Measurements from ENCODE around the gene METTL8.
"Not testable (repeated sequence)": the region's sequence is repeated elsewhere in the genome, so short reads cannot be mapped to it uniquely, and the experiment has no call there.

METTL8 gene

GRCh38 chr2:171422710-171423495 lies 10.9 kb downstream of the METTL8 start:
- not testable (repeated sequence) for DNase-seq

DNA sequence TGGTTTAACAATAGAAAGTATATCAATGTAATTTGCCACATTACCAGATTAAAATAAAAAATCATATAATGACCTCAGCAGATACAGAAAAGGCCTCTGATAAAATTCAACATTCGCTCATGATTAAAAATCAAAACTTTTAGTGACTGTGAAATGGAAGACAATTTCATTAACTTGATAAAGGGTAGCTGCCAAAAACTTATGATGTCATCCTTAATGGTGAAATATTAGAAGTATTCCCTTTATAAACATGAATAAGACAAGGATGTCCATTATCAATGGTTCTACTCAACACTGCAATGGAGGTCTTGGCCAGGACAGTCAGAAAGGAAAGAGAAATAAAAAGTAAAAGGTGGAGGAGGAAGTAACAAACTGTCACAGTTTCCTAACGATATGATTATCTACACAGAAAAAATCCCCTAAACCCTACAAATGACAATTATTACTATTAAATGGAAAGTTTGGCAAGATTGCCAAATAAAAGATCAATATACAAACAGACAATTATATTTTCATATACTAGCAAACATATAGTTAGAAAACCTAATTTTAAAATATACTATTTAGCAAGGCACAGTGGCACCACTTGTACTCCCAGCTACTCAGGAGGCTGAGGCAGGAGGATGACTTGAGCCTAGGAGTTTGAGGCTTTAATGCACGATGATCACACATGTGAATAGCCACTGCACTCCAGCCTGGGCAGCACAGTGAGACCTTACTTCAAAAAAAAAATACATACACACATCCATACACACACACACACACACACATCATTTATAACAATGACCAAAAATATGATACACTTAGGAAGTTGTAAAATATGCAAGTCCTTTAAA lies 12.8 kb downstream of the METTL8 start:
- no peak for DNase-seq

DNA sequence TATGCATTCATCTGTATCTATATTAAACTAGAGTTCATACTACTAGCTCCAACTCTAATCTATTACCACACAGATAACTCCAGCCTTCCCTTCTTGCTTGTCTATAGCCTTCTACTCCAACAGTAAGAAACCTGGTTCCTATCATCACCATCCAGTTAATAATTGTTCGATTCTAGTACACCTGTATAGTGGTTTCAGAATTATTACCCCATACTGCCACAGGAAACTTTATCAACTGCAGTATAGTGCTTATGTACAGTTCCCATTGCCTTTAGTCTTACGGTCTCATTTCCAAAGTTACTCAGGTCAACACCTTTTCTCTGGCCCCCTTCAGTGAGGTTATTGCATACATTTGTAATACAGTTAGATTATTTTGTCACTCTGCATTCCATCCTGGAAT lies 14.5 kb downstream of the METTL8 start:
- DNase-seq, result no peak

DNA sequence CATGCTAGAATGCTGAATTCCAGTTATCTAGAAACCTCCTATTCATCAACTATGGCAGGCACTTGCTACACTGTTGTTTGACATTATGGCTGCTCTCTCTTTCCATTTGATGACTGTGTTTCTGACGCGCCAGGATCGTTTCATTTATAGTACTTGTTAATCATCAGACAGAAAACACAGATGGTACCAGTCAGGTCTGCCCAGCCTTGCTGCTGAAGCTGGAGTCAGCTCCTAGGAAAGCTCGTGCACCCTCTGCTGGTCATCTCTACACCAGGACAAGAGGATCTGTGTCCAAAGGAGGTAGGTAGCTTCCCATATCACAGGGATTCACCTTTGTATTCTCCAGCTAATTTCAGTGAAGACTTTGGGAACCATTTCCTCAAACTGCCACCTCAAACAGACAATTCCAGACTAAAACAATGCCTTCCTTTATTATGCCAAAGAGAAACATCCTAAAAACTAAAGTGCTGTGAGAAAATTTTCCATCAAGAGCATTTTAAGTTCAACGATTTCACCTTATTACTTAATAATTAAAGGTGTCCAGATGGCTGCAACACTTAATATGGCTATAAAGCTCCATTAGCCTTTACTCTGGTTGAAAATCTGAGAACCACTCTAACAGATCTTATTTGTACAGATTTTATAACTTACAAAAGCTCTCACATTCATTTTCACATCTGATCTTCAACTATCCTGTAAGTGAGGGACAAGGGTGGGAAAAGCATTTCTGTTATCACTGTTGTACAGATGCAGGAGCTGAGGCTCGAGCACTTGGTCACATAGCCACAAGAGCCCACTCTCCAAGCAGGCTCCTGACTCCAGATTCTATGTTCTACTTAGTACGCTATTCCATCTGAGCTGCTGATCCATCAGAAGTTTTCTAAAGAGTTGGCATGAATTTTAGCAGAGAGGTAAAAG lies 17.5 kb downstream of the METTL8 start:
- peak; percentile 95 to 96 for DNase-seq

- DNase-seq, result not testable (repeated sequence)
Observed at GRCh38 chr2:171414645-171415044, 19.1 kb downstream of the METTL8 start.

DNA sequence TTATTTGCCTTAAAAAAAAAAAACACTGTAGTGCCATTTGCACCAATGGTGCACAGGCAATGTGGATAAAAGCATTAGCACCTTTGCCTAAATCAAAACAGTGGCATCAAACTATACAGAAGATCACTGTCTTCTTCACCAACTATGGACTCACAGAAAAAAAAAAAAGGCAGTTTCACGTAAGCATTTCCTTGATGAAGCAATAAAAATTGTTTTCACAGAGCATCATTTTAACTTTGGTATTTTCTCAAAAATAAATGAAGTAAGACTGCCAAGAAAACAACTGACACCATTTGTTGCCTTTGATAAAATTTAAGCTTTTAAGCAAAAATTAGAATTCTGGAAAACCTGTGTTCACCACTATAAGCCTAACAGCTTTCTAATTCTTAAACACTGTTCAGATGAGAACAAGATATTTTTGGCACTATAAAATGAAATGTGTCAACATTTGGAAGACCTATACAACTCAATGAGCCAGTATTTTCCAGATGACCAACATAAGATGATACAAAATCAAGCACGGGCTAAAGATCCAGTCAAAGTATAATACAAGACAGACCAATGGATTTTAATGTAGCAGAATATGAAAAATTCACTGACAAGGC lies 21.1 kb downstream of the METTL8 start:
- peak; percentile 8 to 22 for DNase-seq

GRCh38 chr2:171411791-171412483 lies 21.9 kb downstream of the METTL8 start:
- no peak for DNase-seq

GRCh38 chr2:171411214-171411613 lies 22.6 kb downstream of the METTL8 start:
- DNase-seq, result no peak

GRCh38 chr2:171410624-171411023 lies 23.2 kb downstream of the METTL8 start:
- DNase-seq, result no peak

DNA sequence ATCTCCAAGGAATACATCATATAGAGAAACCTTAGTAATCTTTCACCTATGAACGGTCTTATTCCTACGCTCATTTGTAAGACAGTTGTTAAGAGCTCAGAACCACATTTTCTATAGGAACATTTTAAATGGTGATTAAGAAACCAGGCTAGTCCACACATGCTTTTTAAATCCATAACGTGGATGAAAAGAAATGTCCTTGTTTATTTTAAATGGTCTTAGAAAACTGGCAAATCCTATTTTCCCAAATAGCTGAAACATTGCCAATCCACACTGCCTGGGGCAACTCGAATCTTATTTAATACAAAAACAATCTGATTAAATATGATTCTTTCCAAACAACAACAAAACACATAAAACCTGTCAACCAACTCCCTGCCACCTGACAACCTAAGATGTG lies 23.7 kb downstream of the METTL8 start:
- no peak for DNase-seq

DNA sequence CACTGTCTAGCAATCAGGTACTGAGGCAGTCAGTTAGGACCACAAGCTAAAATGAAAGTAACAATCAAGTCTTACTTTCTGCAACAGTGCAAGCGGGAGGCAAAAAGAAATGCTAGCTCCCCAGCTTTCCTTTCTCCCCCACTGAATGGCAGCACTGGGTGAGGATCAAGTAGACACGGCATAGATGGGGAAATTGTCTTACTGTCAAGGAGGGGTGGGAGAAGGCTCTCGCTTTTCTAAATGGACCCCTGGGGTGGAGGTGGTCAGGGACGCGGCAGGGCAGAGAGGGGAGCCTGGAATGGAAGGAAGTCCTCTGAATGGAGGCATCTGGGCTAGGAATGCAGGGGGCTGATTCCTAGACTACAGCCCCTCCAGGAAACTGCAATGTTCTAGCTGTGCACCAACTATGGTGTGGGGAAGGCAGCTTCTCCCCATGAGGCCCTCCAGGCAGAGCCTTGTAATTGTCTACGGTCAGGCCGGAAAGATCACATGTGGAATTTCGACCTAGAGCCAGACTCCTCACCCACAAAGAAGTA lies 24.3 kb downstream of the METTL8 start:
- DNase-seq, result no peak

GRCh38 chr2:171407676-171408044 lies 26.1 kb downstream of the METTL8 start:
- no peak for DNase-seq

DNA sequence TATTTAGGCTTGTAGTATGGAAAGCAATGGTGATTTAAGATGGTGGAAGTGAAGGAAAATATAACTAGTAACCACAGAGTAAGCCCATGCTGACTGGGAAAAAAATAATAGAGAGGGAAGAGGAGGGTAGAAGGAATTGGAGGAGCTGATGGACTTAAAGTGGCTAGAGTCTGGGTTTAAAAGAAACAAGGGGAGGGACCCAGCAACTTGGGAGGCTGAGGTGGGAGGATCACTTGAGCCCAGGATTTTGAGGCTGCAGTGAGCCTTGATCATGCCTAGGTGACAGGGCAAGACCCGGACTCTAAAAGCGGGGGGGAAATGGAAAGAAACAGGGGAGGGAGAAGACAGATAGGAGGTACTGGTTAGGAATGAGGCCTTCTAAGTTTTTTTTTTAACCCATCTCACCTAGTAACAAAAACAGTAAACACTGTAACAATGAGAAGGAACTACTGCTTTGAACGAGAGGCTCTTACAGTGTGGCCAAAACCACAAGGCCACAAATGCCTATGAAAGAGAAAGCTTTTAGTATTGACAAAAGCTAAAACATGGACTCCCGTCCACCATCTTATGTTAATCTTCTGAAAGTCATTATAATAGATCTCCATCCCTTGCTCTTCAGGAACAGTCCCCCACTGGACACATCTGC lies 26.6 kb downstream of the METTL8 start:
- DNase-seq, result no peak

- DNase-seq, result no peak
Observed at GRCh38 chr2:171406044-171406443, 27.7 kb downstream of the METTL8 start.

GRCh38 chr2:171405546-171405945 lies 28.2 kb downstream of the METTL8 start:
- no peak for DNase-seq

DNA sequence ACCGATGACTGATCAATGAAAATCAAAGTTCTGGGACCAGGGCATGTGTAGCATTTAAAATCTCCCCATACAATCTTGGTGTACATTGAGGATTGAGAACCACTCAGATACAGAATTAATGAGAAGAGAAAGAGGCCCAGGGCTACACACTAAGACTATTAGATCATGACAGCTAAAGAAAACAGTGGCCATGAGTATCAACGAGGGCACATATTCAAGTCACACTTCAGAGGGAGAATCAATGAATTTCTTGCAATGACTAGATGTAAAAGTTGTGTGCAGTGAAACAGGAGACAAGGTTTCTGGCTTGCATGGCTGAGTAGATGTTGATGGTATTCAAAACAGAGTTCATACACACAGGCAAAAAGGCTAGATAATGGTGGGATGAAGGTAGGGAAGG lies 29.1 kb downstream of the METTL8 start:
- no peak for DNase-seq

GRCh38 chr2:171404261-171404660 lies 29.5 kb downstream of the METTL8 start:
- no peak for DNase-seq

DNA sequence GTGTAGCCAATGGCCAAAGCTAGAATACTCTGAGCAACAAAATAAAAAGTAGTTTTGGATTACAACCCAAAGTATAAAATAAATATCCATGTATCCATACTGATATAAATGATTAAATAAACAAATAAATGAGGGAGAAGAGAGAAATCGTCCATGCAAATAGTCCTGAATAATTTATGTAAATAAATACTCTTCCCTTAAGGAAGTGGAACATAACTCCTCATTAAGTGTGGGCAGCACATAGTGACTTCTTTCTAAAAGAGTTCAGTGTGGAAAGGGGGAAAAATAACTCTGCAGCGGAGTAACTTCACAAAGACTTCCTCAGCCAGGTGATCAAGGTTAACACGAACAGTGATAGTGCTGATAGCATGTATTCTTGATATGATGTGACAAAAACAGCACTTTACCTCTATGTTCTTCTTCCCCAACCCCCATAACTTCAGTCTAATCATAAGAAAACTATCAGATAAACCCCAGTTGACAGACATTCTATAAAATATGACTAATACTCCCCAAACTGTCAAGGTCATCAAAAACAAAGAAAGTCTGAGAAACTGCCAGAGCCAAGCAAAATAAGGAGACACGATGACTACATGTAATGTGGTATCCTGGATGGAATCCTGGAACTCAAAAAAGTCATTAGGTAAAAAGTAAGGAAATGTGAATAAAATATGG lies 30.7 kb downstream of the METTL8 start:
- DNase-seq, result no peak

DNA sequence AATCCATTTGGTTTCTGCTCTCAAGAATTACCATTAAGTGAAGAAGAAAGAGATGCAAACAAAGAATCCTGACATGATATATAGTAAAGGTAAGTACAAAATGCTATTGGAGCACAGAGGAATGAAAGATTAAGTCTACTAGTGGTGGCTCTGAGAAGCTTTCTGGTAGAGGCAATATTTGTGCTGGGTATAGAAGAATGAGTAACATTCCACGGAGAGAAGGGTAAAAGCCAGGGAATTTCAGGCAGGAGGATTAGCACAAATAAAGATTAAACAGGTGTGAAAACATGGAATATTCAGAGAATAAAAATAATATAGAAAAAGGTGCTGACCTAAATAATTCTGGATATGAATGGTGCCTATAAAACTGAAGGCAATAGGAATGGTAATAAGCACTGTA lies 31.8 kb downstream of the METTL8 start:
- no peak for DNase-seq

- no peak for DNase-seq
Observed at GRCh38 chr2:171400395-171400794, 33.4 kb downstream of the METTL8 start.

GRCh38 chr2:171399292-171399691 lies 34.5 kb downstream of the METTL8 start:
- no peak for DNase-seq

Data from NCI-H446 (cell line).